Kidney tubule cell (primary cell): ENCODE results near the gene SENP8.
"Not testable (repeated sequence)": the region's sequence is repeated elsewhere in the genome, so short reads cannot be mapped to it uniquely, and the experiment has no call there.

ENCODE experiments used
- DNase-seq: peaks from one replicate; pipeline ENCODE4 v3.0.0-alpha.2; 2018; ENCODE audit warnings: low spot score

SENP8 gene

GRCh38 chr15:72118017-72118978 is at the start of gene SENP8, which contains the start of gene MYO9A:
Gene SENP8 (plus strand): TSS chr15:72118403. CDS start chr15:72139624, 21,221 bp downstream.
Gene MYO9A (minus strand): TSS chr15:72118150. CDS start chr15:72046563, 71,587 bp downstream.
- peak; percentile 99 for DNase-seq

- no peak for DNase-seq
These were observed 49.3 kb upstream of the SENP8 start for GRCh38 chr15:72068856-72069255.

- DNase-seq, result no peak
These were observed 47.3 kb upstream of the SENP8 start for GRCh38 chr15:72070817-72071447.

- DNase-seq, result not testable (repeated sequence)
These were observed 46.8 kb upstream of the SENP8 start for GRCh38 chr15:72071448-72071825.

- no peak for DNase-seq
These were observed 43.7 kb upstream of the SENP8 start for GRCh38 chr15:72074335-72075060.

GRCh38 chr15:72077950-72078349 is 40.3 kb upstream of the SENP8 start:
- DNase-seq, result no peak

GRCh38 chr15:72078887-72079286 is 39.3 kb upstream of the SENP8 start:
- DNase-seq, result no peak

- DNase-seq, result no peak
These were observed 36.0 kb upstream of the SENP8 start for GRCh38 chr15:72082176-72082575.

- DNase-seq, result no peak
These were observed 32.0 kb upstream of the SENP8 start for GRCh38 chr15:72086010-72086697.

- no peak for DNase-seq
These were observed 31.1 kb upstream of the SENP8 start for GRCh38 chr15:72086920-72087648.

- DNase-seq, result no peak
These were observed 26.2 kb upstream of the SENP8 start for GRCh38 chr15:72092006-72092405.

- DNase-seq, result no peak
These were observed 25.5 kb upstream of the SENP8 start for GRCh38 chr15:72092691-72093090.

GRCh38 chr15:72096796-72097195 is 21.4 kb upstream of the SENP8 start:
- DNase-seq, result no peak

GRCh38 chr15:72098040-72098439 is 20.2 kb upstream of the SENP8 start:
- no peak for DNase-seq

- DNase-seq, result peak; percentile 14
These were observed 19.0 kb upstream of the SENP8 start for GRCh38 chr15:72099155-72099554.

GRCh38 chr15:72100551-72100950 is 17.7 kb upstream of the SENP8 start:
- DNase-seq, result not testable (repeated sequence)

- DNase-seq, result no peak
These were observed 13.1 kb upstream of the SENP8 start for GRCh38 chr15:72105111-72105510.

- no peak for DNase-seq
These were observed 12.1 kb upstream of the SENP8 start for GRCh38 chr15:72106068-72106467.

- DNase-seq, result peak; percentile 9
These were observed 7.8 kb upstream of the SENP8 start for GRCh38 chr15:72110355-72110754.

GRCh38 chr15:72112116-72112515 is 6.1 kb upstream of the SENP8 start:
- DNase-seq, result no peak

- DNase-seq, result no peak
These were observed 5.4 kb upstream of the SENP8 start for GRCh38 chr15:72112805-72113204.
